GM12872 (cell line): Measurements from ENCODE around the gene WWOX.

Source experiments
- TF ChIP-seq, protein P1 (sequence below): IDR thresholded peaks from 3 replicates; pipeline ENCODE4 v1.5.1; 2011; ENCODE audit warnings: low read depth, mild to moderate bottlenecking, low read length, moderate library complexity; ENCODE audit not compliant: insufficient read depth

The WWOX gene

DNA sequence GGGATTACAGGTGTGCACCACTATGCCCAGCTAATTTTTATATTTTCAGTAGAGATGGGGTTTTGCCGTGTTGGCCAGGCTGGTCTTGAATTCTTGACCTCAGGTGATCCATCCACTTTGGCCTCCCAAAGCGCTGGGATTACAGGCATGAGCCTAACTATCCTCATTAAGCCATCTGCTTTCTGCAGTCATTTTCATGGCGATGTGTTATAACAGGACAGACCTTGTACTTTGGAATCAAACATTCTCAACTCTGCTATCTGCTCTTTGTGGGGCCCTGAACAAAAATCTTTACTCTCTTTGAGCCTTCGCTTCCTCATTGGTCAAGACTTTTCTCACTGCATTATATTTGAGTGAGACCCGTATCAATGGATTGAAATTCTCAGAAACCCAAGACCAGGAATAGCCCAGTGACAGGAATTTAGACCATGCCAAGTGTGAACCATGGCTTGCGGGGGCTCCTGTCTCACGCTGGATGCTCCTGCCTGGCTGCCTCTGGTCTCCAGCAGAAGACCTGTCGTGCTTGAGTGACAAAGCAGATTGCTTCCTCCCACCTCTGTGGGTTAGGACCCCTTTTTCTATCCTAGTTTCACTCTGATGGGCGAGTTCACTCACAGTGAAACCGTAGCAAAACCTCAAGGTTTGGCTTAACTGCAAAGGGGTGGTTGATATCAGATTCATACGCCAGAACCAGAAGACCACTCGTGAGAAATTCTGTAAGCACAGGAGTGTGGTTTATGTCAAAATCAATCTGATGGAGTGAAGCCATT is 982.0 kb downstream of the WWOX start:
- TF ChIP-seq, protein P1, sequence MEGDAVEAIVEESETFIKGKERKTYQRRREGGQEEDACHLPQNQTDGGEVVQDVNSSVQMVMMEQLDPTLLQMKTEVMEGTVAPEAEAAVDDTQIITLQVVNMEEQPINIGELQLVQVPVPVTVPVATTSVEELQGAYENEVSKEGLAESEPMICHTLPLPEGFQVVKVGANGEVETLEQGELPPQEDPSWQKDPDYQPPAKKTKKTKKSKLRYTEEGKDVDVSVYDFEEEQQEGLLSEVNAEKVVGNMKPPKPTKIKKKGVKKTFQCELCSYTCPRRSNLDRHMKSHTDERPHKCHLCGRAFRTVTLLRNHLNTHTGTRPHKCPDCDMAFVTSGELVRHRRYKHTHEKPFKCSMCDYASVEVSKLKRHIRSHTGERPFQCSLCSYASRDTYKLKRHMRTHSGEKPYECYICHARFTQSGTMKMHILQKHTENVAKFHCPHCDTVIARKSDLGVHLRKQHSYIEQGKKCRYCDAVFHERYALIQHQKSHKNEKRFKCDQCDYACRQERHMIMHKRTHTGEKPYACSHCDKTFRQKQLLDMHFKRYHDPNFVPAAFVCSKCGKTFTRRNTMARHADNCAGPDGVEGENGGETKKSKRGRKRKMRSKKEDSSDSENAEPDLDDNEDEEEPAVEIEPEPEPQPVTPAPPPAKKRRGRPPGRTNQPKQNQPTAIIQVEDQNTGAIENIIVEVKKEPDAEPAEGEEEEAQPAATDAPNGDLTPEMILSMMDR = no peak

DNA sequence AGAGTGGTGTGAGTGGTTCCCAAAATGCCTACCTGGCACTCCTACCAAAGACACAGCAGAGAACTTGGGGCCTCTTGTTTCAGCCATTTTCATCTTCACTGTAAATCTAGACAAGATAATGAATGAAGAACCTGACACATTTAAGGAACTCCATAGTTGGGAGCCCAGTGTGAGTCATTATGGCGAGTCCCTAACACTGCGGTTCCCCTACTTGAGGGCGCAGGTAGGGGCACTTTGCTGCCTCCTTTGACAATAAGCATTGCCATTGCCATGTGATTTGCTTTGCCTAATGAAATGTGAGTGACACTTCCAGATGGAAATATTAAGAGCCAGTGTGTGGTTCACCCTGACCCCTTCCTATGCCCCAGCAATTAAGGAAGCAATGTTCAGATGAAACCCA is 983.5 kb downstream of the WWOX start:
- TF ChIP-seq, protein P1 = no peak

DNA sequence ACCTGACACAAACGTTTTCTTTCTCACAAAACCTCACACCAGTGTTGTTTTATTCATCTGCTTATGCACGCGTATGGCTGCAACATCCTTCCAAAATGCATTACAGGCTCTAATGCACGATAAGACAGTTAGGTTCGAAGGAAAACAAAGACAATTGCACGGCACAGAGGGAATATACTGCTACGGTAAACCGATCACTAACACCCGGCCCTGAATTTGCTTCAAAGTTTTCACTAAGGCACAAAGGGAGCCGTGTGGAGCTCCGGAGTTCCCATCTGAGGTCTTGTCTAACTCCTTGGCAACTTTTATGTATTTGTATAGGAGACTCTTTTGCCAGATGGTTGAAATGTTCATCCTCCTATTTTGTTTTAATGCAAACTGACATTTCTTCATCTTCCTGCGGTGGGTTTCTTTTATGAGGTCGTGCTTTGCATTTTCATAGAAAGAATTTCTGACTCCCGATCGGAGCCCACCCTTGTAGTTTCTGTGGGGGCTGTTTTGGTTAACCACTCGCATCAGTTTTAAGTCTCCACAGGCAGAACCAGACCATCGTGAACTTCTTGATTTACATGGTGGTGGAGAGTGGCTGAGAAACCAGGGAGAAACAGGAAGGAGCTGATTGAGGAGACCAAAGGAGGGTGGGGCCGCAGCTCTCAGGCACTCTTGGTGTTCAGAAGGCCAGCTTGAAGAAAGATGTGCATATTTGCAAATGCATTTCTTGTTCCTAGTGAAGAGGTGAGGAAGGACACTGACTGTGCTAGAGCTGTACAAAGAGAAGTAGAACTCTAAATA is 984.2 kb downstream of the WWOX start:
- TF ChIP-seq, protein P1 = no peak

DNA sequence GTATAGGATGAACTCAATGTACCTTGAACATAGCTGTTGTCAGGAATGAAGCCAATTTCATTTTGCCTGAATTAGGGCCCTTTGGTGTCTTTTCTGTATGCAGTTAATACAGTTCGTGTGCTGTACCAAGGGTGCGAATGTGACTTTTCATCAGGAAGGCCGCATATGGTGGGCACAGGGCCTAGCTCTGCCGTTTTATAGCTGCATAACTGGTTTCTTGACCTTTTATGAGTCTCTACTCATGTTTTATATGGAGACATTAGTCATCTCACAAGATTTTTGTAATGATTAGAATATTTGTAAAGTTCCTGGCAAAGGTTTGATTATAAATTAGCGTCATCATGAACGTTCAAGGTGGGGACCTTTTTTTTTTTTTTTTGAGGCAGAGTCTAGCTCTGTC is 989.5 kb downstream of the WWOX start:
- TF ChIP-seq, protein P1 = no peak

DNA sequence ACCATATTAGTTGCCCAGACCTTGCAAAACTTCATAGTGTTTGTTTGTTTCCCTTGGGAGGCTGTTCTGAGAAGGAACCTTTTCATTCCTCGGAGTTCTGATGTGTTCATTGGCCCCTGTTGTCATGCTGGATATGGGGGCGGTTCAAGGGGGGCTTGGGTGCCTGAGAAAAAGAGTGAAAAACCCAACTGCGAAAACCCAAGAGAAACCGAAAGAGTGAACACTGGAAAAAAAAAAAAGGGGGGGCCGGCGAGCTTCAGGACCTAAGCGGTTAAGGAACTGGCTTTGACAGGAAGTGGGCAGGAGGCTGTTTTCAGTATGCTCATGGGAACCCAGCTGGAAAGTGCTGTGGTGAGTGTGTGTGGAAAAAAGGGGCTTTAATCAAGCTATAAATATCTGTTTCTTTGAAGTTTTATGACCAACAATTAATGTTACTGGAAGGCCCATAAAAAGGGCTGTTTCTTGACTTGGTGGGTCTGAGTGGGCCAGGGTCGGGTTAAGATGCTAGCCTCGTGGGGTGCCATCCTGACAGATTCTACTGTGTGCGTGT is 990.4 kb downstream of the WWOX start:
- TF ChIP-seq, protein P1 = no peak

DNA sequence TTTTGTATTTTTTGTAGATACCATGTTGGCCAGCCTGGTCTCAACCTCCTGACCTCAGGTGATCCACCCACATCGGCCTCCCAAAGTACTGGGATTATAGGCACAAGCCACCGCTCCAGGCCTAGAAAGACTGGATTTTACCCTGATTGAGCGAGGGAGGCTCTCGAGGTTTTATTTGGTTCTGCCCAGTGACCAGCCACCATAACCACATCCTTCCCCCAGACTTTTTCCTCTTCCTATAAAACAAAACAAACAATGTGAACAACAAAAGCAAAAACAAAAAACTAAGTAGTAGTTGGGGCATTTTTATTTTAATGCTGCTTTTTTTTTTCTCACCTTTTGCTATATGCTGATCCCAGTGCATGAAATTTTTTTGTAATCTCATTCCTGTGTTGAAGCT is 991.5 kb downstream of the WWOX start:
- TF ChIP-seq, protein P1 = no peak

DNA sequence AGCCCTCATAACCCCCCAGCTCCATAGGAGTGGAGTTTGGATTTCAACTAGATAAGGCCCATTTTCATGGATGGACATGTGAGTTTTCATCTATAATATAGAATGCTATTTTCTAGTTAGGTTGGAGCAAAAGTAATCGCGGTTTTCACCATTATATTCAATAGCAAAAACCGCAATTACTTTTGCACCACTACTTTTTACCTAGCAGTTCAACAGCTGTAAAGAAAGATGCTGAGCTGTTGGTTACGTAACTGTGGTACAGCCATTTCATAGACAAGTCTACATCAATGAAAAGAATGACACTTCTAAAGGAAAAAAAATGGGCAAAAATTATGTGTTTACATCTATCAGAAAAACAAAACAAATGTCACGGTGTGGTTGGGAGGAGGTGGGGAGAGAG is 993.4 kb downstream of the WWOX start:
- TF ChIP-seq, protein P1 = no peak
